ENCODE results near the gene PRRT1. TPM values are rescaled to one million over a fixed set of nuclear protein-coding genes. Genes with fewer than 3 reads are reported as not detected.

PRRT1 gene
- total RNA-seq, 2 donors from 2014 or later: 2.0 to 3.0 TPM

GRCh38 chr6:32158052-32158451 is 6.3 kb upstream of the PRRT1 start:
- Histone ChIP-seq H3K9me3 (ENCODE audit: control insufficient read depth, low read length) (peaks cover 16% of the 10 kb centered on the region), H3K36me3 (ENCODE audit: control insufficient read depth, insufficient read depth, low read length) (peaks cover 47% of the 10 kb centered on the region), H3K4me1 (ENCODE audit: control insufficient read depth, insufficient read depth, low read length) (peaks cover under 1% of the 10 kb centered on the region), H3K4me3 (ENCODE audit: low read length) (peak overlapping the region; percentile 5), H3K9ac (ENCODE audit: extremely low read depth, low read length, poor library complexity, severe bottlenecking) (no peak overlapping the region), H3K27ac (ENCODE audit: low read depth, low read length) (no peak overlapping the region), H3K27me3 (ENCODE audit: control insufficient read depth, insufficient read depth, low read length, poor library complexity, severe bottlenecking) (no peaks in the 10 kb centered on the region)
- H3K27ac Mint-ChIP-seq: no peak overlapping the region
- H3K36me3 Mint-ChIP-seq (ENCODE audit: low read depth): peaks cover 59% of the 10 kb centered on the region
- no peak for DNase-seq
- H3K4me1 Mint-ChIP-seq: peaks cover 16% of the 10 kb centered on the region
- no peaks in the 10 kb centered on the region for H3K27me3 Mint-ChIP-seq (ENCODE audit: insufficient read depth)
- no peak for TF ChIP-seq CTCF (conservative IDR thresholded peaks at IDR 0.05)
- H3K4me3 Mint-ChIP-seq: no peak overlapping the region
- peaks cover 11% of the 10 kb centered on the region for H3K9me3 Mint-ChIP-seq

GRCh38 chr6:32156891-32157290 is 5.2 kb upstream of the PRRT1 start:
- Mint-ChIP-seq H3K36me3 (ENCODE audit: low read depth) (peaks cover 49% of the 10 kb centered on the region), H3K27ac (no peak overlapping the region), H3K27me3 (ENCODE audit: insufficient read depth) (peaks cover 8% of the 10 kb centered on the region), H3K4me1 (peaks cover 28% of the 10 kb centered on the region), H3K4me3 (no peak overlapping the region), H3K9me3 (peaks cover 11% of the 10 kb centered on the region)
- Histone ChIP-seq H3K36me3 (ENCODE audit: control insufficient read depth, insufficient read depth, low read length) (peaks cover 36% of the 10 kb centered on the region), H3K27me3 (ENCODE audit: control insufficient read depth, insufficient read depth, low read length, poor library complexity, severe bottlenecking) (no peaks in the 10 kb centered on the region), H3K9ac (ENCODE audit: extremely low read depth, low read length, poor library complexity, severe bottlenecking) (no peak overlapping the region), H3K9me3 (ENCODE audit: control insufficient read depth, low read length) (peaks cover 16% of the 10 kb centered on the region), H3K27ac (ENCODE audit: low read depth, low read length) (no peak overlapping the region), H3K4me3 (ENCODE audit: low read length) (no peak overlapping the region), H3K4me1 (ENCODE audit: control insufficient read depth, insufficient read depth, low read length) (peaks cover 11% of the 10 kb centered on the region)
- no peak for TF ChIP-seq CTCF (conservative IDR thresholded peaks at IDR 0.05)
- DNase-seq: no peak
- WGBS, 2 experiments (ENCODE audit: insufficient coverage in 1 of 2, insufficient read length in 1 of 2): 92 to 96% methylated on average over 8 to 9 of the region's 9 CpGs

- peaks cover 40% of the 10 kb centered on the region for H3K4me1 Mint-ChIP-seq
- Histone ChIP-seq H3K9me3 (ENCODE audit: control insufficient read depth, low read length) (peaks cover 16% of the 10 kb centered on the region), H3K9ac (ENCODE audit: extremely low read depth, low read length, poor library complexity, severe bottlenecking) (peak overlapping the region; percentile 94), H3K36me3 (ENCODE audit: control insufficient read depth, insufficient read depth, low read length) (peaks cover 36% of the 10 kb centered on the region), H3K27me3 (ENCODE audit: control insufficient read depth, insufficient read depth, low read length, poor library complexity, severe bottlenecking) (no peaks in the 10 kb centered on the region), H3K4me3 (ENCODE audit: low read length) (peak overlapping the region; percentile 98), H3K27ac (ENCODE audit: low read depth, low read length) (peak overlapping the region; percentile 75), H3K4me1 (ENCODE audit: control insufficient read depth, insufficient read depth, low read length) (peaks cover 11% of the 10 kb centered on the region)
- TF ChIP-seq CTCF (conservative IDR thresholded peaks at IDR 0.05): peak; percentile 77
- WGBS, 2 experiments (ENCODE audit: insufficient coverage in 1 of 2, insufficient read length in 1 of 2): 16 to 29% methylated on average over 23 to 34 of the region's 34 CpGs
- peak overlapping the region; percentile 97 for H3K4me3 Mint-ChIP-seq
- H3K27me3 Mint-ChIP-seq (ENCODE audit: insufficient read depth): peaks cover 22% of the 10 kb centered on the region
- peak overlapping the region; percentile 98 for H3K27ac Mint-ChIP-seq
- H3K9me3 Mint-ChIP-seq: peaks cover 11% of the 10 kb centered on the region
- H3K36me3 Mint-ChIP-seq (ENCODE audit: low read depth): peaks cover 41% of the 10 kb centered on the region
- peak; percentile 91 for DNase-seq
Measured at GRCh38 chr6:32154514-32155161, 2.9 kb upstream of the PRRT1 start.

Data from endodermal cell (in vitro differentiated cells).